Stimulated activated CD4-positive, alpha-beta T cell treated with anti-CD3 and anti-CD28 coated beads, TNF-alpha, amount 100 ng/mL, for 24 hours (primary cell): Measurements from ENCODE around the gene ARID5A.
"Not testable (repeated sequence)": the region's sequence is repeated elsewhere in the genome, so short reads cannot be mapped to it uniquely, and the experiment has no call there.

Source experiments
- DNase-seq, 3 experiments: peaks; one replicate each; pipeline ENCODE4 v3.0.0-alpha.2; 2020; ENCODE audit warnings: low read depth in 3 of 3

The ARID5A gene

GRCh38 chr2:96539215-96539920 lies 2.8 kb downstream of the ARID5A start:
- no peak for DNase-seq

GRCh38 chr2:96540136-96540535 lies 3.6 kb downstream of the ARID5A start:
- DNase-seq, result no peak

DNA sequence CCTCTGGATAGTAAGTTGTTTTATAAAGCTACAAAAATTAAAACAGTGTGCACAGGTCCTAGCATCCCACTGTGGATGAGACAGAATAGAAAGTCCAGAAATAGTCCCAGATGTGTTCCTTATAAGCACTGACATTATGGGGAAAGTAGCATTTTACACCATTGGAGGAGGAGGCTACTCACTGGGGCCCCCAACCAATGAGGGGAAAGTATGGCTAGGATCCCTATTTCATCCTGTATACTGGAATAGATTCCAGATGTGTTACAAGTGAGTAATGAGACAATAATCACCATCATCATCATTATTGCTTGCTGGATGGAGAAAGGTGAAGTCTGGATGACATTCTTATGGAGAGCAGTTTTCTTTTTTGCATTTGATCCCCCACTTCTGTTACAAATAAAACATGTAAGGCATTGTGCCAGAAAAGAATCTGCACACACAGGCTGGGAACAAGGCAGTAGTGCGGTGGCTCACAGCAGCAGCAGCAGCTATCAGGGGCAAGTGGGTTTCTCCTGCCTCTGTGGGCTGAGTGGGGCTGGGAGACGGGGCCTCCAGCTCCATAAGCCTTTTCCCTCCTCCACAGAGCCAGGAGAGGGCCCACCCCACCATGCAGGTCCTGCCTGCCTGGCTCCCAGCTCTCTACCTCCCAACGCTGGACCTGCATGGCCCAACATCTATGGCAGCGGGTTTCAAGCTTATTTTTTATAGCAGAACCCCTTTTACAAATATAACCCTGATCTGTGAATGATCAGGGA lies 5.0 kb downstream of the ARID5A start:
- DNase-seq, result no peak

- no peak for DNase-seq
Observed at GRCh38 chr2:96542357-96542977, 5.9 kb downstream of the ARID5A start.

- no peak for DNase-seq
Observed at GRCh38 chr2:96546321-96546720, 9.8 kb downstream of the ARID5A start.

GRCh38 chr2:96546797-96547196 lies 10.2 kb downstream of the ARID5A start:
- DNase-seq, result no peak

DNA sequence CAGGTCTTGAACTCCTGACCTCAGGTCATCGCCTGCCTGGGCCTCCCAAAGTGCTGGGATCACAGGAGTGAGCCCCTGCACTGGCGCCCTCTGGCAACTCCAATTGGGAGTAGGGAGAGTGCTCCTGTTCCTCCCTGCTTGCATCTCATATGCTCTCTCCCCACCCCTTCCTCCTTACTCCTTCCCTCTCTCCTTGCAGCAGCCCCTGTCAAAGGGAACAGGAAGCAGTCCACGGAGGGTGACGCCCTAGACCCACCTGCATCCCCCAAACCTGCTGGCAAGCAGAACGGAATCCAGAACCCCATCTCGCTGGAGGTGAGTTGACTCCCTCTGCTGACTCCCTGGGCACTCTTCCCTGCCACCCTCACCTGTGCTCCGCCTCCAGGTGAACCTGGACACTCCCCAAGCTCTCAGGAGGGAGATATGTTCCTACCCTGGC lies 10.7 kb downstream of the ARID5A start:
- DNase-seq, result no peak

- no peak for DNase-seq
Observed at GRCh38 chr2:96547731-96548171, 11.2 kb downstream of the ARID5A start.

GRCh38 chr2:96548558-96549465 lies 12.3 kb downstream of the ARID5A start:
- no peak for DNase-seq

- DNase-seq, result no peak
Observed at GRCh38 chr2:96549466-96549785, 12.9 kb downstream of the ARID5A start.

- DNase-seq, result no peak
Observed at GRCh38 chr2:96549967-96550786, 13.6 kb downstream of the ARID5A start.

- DNase-seq, result no peak
Observed at GRCh38 chr2:96550787-96551604, 14.4 kb downstream of the ARID5A start.

DNA sequence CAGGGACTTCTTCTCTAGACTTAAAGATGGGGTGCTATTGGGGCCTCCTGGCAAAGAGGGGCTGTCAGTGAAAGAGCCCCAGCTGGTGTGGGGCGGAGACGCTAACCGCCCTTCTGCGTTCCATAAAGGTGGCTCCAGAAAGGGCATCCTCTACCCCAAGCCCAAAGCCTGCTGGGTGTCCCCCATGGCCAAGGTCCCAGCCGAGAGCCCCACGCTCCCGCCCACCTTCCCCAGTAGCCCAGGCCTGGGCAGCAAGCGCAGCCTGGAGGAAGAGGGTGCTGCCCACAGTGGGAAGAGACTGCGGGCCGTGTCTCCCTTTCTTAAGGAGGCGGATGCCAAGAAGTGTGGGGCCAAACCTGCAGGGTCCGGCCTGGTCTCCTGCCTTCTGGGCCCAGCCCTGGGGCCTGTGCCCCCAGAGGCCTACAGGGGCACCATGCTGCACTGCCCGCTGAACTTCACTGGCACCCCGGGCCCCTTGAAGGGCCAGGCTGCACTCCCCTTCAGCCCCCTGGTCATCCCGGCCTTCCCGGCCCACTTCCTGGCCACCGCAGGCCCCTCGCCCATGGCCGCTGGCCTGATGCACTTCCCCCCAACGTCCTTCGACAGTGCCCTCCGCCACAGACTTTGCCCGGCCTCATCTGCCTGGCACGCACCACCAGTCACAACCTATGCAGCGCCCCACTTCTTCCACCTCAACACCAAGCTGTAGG lies 15.2 kb downstream of the ARID5A start:
- no peak for DNase-seq

- DNase-seq, result no peak
Observed at GRCh38 chr2:96552315-96553175, 16.0 kb downstream of the ARID5A start.

DNA sequence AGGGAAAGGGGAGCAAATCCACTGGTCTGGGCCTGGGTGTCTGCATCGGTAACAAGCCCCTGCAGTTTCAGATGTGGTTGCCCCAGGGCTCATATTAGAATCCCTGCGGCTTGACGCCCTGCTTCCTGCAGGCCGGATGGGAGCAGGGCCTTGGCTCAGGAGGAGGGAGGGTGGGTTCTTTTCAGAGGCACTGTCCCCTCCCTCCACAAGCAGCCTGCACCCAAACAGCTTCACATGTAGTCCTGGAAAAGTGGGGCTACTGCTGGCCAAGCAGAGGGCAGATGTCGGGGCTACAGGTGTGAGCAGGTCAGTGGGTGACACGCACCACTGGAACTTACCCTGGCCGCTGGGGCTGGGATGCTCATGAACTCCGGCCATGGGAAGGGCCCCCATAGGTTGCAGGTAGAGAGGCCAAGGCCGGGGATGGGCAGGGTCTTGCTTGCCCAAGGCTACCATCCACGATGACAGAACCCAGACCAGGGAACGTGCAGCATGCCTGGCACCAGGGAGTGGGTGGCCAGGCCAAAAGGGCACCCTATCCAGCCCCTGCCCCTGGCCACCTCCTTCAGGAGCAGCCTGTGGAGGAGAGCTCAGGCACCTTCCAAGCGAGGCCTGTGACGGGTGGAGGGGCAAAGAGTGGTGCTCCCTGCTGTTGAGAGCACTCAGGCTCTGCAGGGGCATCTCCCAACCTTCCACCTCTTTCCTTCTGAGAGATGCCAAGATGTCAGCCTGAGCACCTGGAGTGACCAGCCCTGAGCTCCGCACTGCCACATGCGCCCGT lies 16.8 kb downstream of the ARID5A start:
- no peak for DNase-seq

GRCh38 chr2:96553957-96554292 lies 17.4 kb downstream of the ARID5A start:
- DNase-seq, result not testable (repeated sequence)

DNA sequence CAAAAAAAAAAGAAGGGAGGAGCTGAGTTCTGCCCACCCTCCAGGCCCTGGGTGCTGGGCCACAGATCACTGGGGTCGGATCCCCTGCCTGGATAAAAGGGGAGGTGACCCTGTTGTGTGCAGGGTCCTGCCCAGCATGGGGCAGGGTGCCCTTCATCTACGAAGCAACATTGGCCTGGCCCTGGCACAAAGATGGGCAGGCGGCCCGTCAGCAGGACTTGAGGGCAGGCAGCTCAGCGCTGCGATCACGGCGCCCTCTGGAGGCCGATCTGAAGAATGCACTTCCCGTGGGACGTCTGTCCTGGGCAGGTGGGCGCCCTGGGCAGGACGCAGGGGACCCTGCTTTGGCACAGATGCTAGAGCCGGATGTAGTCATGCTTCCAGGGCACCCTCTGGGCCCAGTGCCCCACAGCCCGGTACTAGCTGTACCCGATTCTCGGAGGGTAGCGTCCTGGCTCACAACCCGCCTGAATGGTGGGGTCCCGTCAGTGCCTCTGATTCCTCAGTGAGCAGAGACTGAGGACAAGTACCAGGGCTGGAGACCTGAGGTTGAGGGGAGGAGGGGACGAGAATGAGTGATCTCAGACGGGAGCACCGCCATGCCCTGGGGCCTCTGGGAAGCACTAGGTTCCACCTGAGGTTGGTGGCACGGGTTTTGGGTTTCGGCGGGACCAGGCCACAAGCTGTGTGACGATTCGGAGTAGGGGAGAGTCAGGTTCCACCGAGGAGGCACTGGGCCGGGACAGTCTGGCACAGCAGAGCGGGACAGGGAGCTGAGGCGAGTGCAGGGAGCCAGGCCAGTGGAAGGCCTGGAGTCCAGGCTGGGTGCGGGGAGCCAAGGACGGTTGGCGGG lies 18.0 kb downstream of the ARID5A start:
- peak; percentile 22 to 64 (median 40) for DNase-seq
